DOHH2 (cell line): ENCODE results near the gene UBE2H.

Experiments used
- EZH2phosphoT487 ChIP-seq: fragments of 200-600 bp; sonication (generic); IDR thresholded peaks from 2 replicates; pipeline ENCODE4 v1.6.1; 2017; ENCODE audit warnings: borderline replicate concordance, mild to moderate bottlenecking, antibody characterized with exemption, low read length, moderate library complexity, mixed read lengths
- TF ChIP-seq, protein P1 (sequence below): fragments of 200-600 bp; sonication (generic); IDR thresholded peaks from one replicate; pipeline ENCODE4 v1.5.1; 2014; ENCODE audit warnings: antibody characterized with exemption, mild to moderate bottlenecking, low read depth, low read length; ENCODE audit not compliant: poor library complexity, severe bottlenecking

DNA sequence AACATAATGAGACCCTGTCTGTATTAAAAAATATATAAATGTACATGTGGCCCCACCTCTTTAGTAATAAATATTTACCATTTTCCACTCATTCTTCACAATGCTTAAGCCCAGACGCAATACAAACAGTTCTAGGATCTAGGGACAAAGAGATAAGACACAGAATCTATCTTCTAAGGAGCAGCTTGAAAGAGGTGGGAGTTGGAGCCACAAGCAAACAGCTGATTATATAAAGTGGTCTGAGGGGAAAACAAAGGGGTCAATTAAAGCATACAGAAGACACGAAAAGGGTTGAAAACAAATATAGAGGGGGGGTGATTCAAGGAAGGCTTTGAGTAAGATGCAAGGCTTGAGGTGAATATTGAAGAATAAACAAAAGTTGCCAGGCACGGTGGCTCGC lies 43.1 kb downstream of the UBE2H start:
- TF ChIP-seq, protein P1, sequence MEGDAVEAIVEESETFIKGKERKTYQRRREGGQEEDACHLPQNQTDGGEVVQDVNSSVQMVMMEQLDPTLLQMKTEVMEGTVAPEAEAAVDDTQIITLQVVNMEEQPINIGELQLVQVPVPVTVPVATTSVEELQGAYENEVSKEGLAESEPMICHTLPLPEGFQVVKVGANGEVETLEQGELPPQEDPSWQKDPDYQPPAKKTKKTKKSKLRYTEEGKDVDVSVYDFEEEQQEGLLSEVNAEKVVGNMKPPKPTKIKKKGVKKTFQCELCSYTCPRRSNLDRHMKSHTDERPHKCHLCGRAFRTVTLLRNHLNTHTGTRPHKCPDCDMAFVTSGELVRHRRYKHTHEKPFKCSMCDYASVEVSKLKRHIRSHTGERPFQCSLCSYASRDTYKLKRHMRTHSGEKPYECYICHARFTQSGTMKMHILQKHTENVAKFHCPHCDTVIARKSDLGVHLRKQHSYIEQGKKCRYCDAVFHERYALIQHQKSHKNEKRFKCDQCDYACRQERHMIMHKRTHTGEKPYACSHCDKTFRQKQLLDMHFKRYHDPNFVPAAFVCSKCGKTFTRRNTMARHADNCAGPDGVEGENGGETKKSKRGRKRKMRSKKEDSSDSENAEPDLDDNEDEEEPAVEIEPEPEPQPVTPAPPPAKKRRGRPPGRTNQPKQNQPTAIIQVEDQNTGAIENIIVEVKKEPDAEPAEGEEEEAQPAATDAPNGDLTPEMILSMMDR = no peak
- TF ChIP-seq EZH2phosphoT487 = no peak
